PFSK-1 (cell line): ENCODE results near the gene HDAC4.

Experiments used
- FOXP2 ChIP-seq: optimal IDR thresholded peaks from 2 replicates; pipeline ENCODE3; 2011; ENCODE audit warnings: borderline replicate concordance, control low read depth, inconsistent platforms; ENCODE audit not compliant: insufficient read depth; ENCODE audit errors: extremely low read length, extremely low read depth
- POLR2AphosphoS5 ChIP-seq: IDR thresholded peaks from 2 replicates; pipeline ENCODE4 v1.6.1; 2012; ENCODE audit warnings: low read depth, mild to moderate bottlenecking, control low read depth, low read length, moderate library complexity
- REST ChIP-seq, 2 experiments: IDR thresholded peaks; 2 replicates each; pipeline versions ENCODE4 v1.6.1 to v1.8.0; 2011 to 2012; ENCODE audit warnings: low read depth in 2 of 2, low read length in 2 of 2, control low read depth in 1 of 2, inconsistent platforms in 1 of 2, mild to moderate bottlenecking in 1 of 2, moderate library complexity in 1 of 2; ENCODE audit not compliant: insufficient read depth in 1 of 2
- SIN3A ChIP-seq: IDR thresholded peaks from 2 replicates; pipeline ENCODE4 v1.6.1; 2012; ENCODE audit warnings: mild to moderate bottlenecking, low read length, moderate library complexity, borderline replicate concordance; ENCODE audit not compliant: insufficient read depth
- TAF1 ChIP-seq: IDR thresholded peaks from 2 replicates; pipeline ENCODE4 v1.6.1; 2012; ENCODE audit warnings: low read length, control low read depth, borderline replicate concordance; ENCODE audit not compliant: insufficient read depth

HDAC4 gene

GRCh38 chr2:239113615-239114014, 287.2 kb downstream of the HDAC4 start:
- TF ChIP-seq POLR2AphosphoS5: no peak
- no peak for TF ChIP-seq FOXP2
- no peak for TF ChIP-seq SIN3A
- TF ChIP-seq REST (IDR thresholded peaks at IDR 0.05; ENCODE audit: insufficient read depth in 1 of 2, low read depth in 2 of 2, low read length in 2 of 2): no peak
- TF ChIP-seq TAF1: no peak

DNA sequence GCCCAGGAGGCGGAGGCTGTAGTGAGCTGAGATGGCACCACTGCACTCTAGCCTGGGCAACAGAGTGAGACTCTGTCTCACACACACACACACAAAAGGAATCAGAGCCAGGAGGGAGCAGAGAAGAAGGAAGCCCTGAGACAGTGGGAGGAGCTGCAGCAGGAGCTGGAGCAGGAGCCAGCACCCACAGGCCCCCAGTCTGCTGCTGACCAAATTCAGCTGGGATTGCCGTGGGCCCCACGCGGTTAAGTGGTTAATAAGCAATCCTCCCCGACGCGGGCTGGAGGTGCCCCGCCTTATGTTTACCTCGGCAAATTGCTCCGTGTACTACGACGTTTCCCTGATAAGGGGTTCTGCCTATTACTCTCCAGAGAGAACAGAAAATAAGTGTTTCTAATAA, 287.6 kb downstream of the HDAC4 start:
- TF ChIP-seq FOXP2 (no peak), REST (IDR thresholded peaks at IDR 0.05; ENCODE audit: insufficient read depth in 1 of 2, low read depth in 2 of 2, low read length in 2 of 2) (no peak), SIN3A (no peak), POLR2AphosphoS5 (no peak), TAF1 (no peak)

DNA sequence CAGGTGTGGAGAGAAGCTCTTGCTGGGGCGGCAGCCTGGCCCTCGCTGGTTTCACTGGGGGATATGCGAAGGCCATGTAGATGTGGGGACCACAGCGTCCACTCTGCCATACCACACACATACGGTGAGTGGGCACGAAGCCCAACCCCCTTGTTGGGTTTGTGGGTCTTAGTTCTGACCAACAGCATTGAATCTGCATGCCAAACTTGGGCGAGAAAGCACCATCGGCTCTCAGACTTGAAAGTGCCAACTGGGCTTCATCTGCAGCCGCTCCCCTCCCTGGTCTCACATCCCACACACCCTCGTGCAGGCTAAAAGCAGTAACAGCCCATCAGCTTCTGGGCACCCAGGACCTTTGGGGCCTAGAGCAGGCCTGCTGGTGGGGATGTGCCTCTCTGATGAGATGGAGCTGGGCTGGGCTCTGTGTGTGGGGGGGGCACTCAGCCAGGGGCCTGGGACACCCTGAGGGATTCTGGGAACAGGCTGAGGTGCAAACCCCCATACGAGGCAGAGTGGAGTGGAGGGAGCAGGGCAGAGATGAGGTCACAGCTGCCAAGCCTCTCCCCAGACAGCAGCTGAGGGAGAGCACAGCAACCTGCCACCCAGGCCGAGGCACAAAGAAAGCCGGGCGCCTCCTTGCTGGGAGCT, 288.6 kb downstream of the HDAC4 start:
- no peak for TF ChIP-seq FOXP2
- TF ChIP-seq TAF1: no peak
- no peak for TF ChIP-seq SIN3A
- TF ChIP-seq REST (IDR thresholded peaks at IDR 0.05; ENCODE audit: insufficient read depth in 1 of 2, low read depth in 2 of 2, low read length in 2 of 2): no peak
- no peak for TF ChIP-seq POLR2AphosphoS5

- TF ChIP-seq POLR2AphosphoS5: no peak
- TF ChIP-seq TAF1: no peak
- TF ChIP-seq REST (IDR thresholded peaks at IDR 0.05; ENCODE audit: insufficient read depth in 1 of 2, low read depth in 2 of 2, low read length in 2 of 2): no peak
- no peak for TF ChIP-seq SIN3A
- TF ChIP-seq FOXP2: no peak
Measured at GRCh38 chr2:239111401-239112100, 289.3 kb downstream of the HDAC4 start.

DNA sequence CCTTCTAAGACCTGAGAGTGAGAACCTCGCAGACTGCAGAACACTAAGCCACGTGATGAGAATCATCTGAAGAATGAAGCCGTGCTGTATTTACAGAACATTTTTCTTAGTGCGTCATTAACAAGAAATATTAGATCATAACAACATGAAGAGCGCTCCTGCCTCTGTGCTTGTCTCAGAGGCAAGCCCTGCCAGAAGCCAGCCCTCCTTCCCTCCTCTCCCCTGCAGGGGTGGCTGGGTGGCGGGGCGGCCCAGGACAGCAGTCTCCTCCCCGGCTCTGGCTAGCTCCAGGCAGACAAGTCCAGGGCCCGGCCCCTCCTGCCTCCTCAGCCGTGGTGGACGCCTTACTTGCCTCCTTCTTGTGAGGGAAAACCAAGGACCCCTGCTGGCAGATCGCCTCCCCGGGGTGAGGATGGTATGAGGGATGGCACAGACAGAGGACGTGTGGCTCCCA, 290.2 kb downstream of the HDAC4 start:
- TF ChIP-seq FOXP2 (no peak), REST (IDR thresholded peaks at IDR 0.05; ENCODE audit: insufficient read depth in 1 of 2, low read depth in 2 of 2, low read length in 2 of 2) (no peak), POLR2AphosphoS5 (no peak), SIN3A (no peak), TAF1 (no peak)
